SU-DHL-6 (cell line): ENCODE results near the gene MTFR1L.

Experiments
- EZH2phosphoT487 ChIP-seq: fragments of 200-600 bp; sonication (generic), shearing (Covaris generic); conservative IDR thresholded peaks from 2 replicates; pipeline ENCODE4 v1.6.1; 2018; ENCODE audit warnings: mild to moderate bottlenecking, antibody characterized with exemption, low read length, moderate library complexity, mixed read lengths
- TF ChIP-seq, protein P1 (sequence below): fragments of 200-600 bp; sonication (generic); IDR thresholded peaks from one replicate; pipeline ENCODE4 v1.5.1; 2017; ENCODE audit warnings: antibody characterized with exemption, mild to moderate bottlenecking, low read length, moderate library complexity; ENCODE audit not compliant: insufficient read depth, poor library complexity, severe bottlenecking

DNA sequence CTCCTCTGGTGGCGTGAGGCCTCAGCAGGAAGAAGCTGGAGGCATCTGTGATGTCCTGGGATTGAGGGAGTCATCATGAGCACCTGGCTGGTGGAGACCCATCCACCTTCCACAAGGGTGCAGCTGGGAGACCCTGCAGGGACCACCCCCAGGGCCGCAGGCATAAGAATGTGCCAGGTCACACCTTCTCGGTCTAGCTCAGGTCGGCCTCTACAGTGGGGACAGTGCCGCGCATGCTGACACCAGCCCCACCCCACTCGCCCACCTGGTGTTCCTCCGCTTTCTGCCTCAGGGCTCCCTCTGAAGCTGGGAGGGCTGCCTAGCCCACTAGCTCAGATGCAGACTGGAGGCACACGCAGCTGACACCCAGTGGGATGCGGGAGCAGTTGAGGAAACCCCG, 61.5 kb downstream of the MTFR1L start:
- TF ChIP-seq, protein P1, sequence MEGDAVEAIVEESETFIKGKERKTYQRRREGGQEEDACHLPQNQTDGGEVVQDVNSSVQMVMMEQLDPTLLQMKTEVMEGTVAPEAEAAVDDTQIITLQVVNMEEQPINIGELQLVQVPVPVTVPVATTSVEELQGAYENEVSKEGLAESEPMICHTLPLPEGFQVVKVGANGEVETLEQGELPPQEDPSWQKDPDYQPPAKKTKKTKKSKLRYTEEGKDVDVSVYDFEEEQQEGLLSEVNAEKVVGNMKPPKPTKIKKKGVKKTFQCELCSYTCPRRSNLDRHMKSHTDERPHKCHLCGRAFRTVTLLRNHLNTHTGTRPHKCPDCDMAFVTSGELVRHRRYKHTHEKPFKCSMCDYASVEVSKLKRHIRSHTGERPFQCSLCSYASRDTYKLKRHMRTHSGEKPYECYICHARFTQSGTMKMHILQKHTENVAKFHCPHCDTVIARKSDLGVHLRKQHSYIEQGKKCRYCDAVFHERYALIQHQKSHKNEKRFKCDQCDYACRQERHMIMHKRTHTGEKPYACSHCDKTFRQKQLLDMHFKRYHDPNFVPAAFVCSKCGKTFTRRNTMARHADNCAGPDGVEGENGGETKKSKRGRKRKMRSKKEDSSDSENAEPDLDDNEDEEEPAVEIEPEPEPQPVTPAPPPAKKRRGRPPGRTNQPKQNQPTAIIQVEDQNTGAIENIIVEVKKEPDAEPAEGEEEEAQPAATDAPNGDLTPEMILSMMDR, result no peak
- TF ChIP-seq EZH2phosphoT487, result no peak
